Effector memory CD4-positive, alpha-beta T cell (primary cell): Measurements from ENCODE around the gene NLRP6.
"Not testable (repeated sequence)": the region's sequence is repeated elsewhere in the genome, so short reads cannot be mapped to it uniquely, and the experiment has no call there.

ENCODE experiments used
- DNase-seq, 3 donors: peaks; one replicate each; pipeline ENCODE4 v3.0.0-alpha.2; 2020
- H3K27ac ChIP-seq: 2 replicates; pipeline ENCODE4 v1.7.0; 2013; ENCODE audit warnings: mild to moderate bottlenecking, low read length, moderate library complexity; ENCODE audit not compliant: insufficient read depth, poor library complexity, severe bottlenecking
- H3K27me3 ChIP-seq: replicated peaks from 2 replicates; pipeline ENCODE4 v1.7.0; 2013; ENCODE audit warnings: mild to moderate bottlenecking, low read length; ENCODE audit not compliant: insufficient read depth, control insufficient read depth, poor library complexity, severe bottlenecking
- H3K36me3 ChIP-seq: 2 replicates; pipeline ENCODE4 v1.7.0; 2013; ENCODE audit warnings: mild to moderate bottlenecking, low read length, moderate library complexity; ENCODE audit not compliant: control insufficient read depth, insufficient read depth
- H3K4me1 ChIP-seq: 2 replicates; pipeline ENCODE4 v1.7.0; 2013; ENCODE audit warnings: low read length, mild to moderate bottlenecking; ENCODE audit not compliant: control insufficient read depth, insufficient read depth, poor library complexity, severe bottlenecking
- H3K4me3 ChIP-seq: 2 replicates; pipeline ENCODE4 v1.7.0; 2013; ENCODE audit warnings: low read length, low read depth, mild to moderate bottlenecking; ENCODE audit not compliant: insufficient read depth, poor library complexity, severe bottlenecking
- H3K9me3 ChIP-seq: 2 replicates; pipeline ENCODE4 v1.7.0; 2013; ENCODE audit warnings: mild to moderate bottlenecking, low read length, moderate library complexity; ENCODE audit not compliant: control insufficient read depth

The NLRP6 gene

GRCh38 chr11:255176-255575, 23.0 kb upstream of the NLRP6 start:
- H3K27me3 ChIP-seq: no peaks in the 10 kb centered on the region
- no peaks in the 10 kb centered on the region for H3K4me1 ChIP-seq
- H3K36me3 ChIP-seq: peaks cover 29% of the 10 kb centered on the region
- no peak overlapping the region for H3K27ac ChIP-seq
- H3K4me3 ChIP-seq: no peak overlapping the region
- no peaks in the 10 kb centered on the region for H3K9me3 ChIP-seq
- no peak for DNase-seq

GRCh38 chr11:255816-256215, 22.4 kb upstream of the NLRP6 start:
- no peak overlapping the region for H3K27ac ChIP-seq
- DNase-seq: no peak
- no peaks in the 10 kb centered on the region for H3K4me1 ChIP-seq
- H3K9me3 ChIP-seq: no peaks in the 10 kb centered on the region
- no peaks in the 10 kb centered on the region for H3K27me3 ChIP-seq
- peaks cover 24% of the 10 kb centered on the region for H3K36me3 ChIP-seq
- H3K4me3 ChIP-seq: no peak overlapping the region

GRCh38 chr11:256952-257737, 21.1 kb upstream of the NLRP6 start:
- DNase-seq: no peak
- Histone ChIP-seq H3K27me3 (no peaks in the 10 kb centered on the region), H3K9me3 (no peaks in the 10 kb centered on the region), H3K27ac (no peak overlapping the region), H3K4me1 (no peaks in the 10 kb centered on the region), H3K36me3 (peaks cover 12% of the 10 kb centered on the region), H3K4me3 (no peak overlapping the region)

GRCh38 chr11:257766-258493, 20.3 kb upstream of the NLRP6 start:
- Histone ChIP-seq H3K27me3 (no peaks in the 10 kb centered on the region), H3K9me3 (no peaks in the 10 kb centered on the region), H3K36me3 (peaks cover 4% of the 10 kb centered on the region), H3K4me3 (no peak overlapping the region), H3K4me1 (no peaks in the 10 kb centered on the region), H3K27ac (no peak overlapping the region)
- no peak for DNase-seq

GRCh38 chr11:259413-259812, 18.8 kb upstream of the NLRP6 start:
- Histone ChIP-seq H3K27me3 (no peaks in the 10 kb centered on the region), H3K9me3 (no peaks in the 10 kb centered on the region), H3K36me3 (no peaks in the 10 kb centered on the region), H3K4me1 (no peaks in the 10 kb centered on the region), H3K27ac (no peak overlapping the region), H3K4me3 (no peak overlapping the region)
- DNase-seq: no peak

GRCh38 chr11:261624-262023, 16.6 kb upstream of the NLRP6 start:
- Histone ChIP-seq H3K27me3 (no peaks in the 10 kb centered on the region), H3K4me1 (no peaks in the 10 kb centered on the region), H3K9me3 (no peaks in the 10 kb centered on the region), H3K36me3 (no peaks in the 10 kb centered on the region), H3K27ac (no peak overlapping the region), H3K4me3 (no peak overlapping the region)
- no peak for DNase-seq

GRCh38 chr11:266676-267439, 11.3 kb upstream of the NLRP6 start:
- peak overlapping the region; percentile 72 for H3K27ac ChIP-seq
- peak in 1 of 3 donors; percentile 41 for DNase-seq
- no peak overlapping the region for H3K4me3 ChIP-seq
- no peaks in the 10 kb centered on the region for H3K27me3 ChIP-seq
- no peaks in the 10 kb centered on the region for H3K36me3 ChIP-seq
- H3K4me1 ChIP-seq: peaks cover 22% of the 10 kb centered on the region
- no peaks in the 10 kb centered on the region for H3K9me3 ChIP-seq

GRCh38 chr11:267491-267994, 10.7 kb upstream of the NLRP6 start:
- DNase-seq: peak; percentile 45 to 61 (median 52)
- Histone ChIP-seq H3K4me3 (peak overlapping the region; percentile 31), H3K27ac (peak overlapping the region; percentile 79)

GRCh38 chr11:268716-269145, 9.5 kb upstream of the NLRP6 start:
- peak overlapping the region; percentile 79 for H3K27ac ChIP-seq
- peaks cover 22% of the 10 kb centered on the region for H3K4me1 ChIP-seq
- not testable (repeated sequence) for H3K9me3 ChIP-seq, H3K36me3 ChIP-seq, H3K27me3 ChIP-seq
- DNase-seq: peak; percentile 38 to 61 (median 42)
- H3K4me3 ChIP-seq: peak overlapping the region; percentile 31

More at GRCh38 chr11:267491-267994, 10.7 kb upstream of the NLRP6 start:
- peaks cover 22% of the 10 kb centered on the region for H3K4me1 ChIP-seq
- H3K27me3 ChIP-seq: no peaks in the 10 kb centered on the region
- no peaks in the 10 kb centered on the region for H3K36me3 ChIP-seq
- no peaks in the 10 kb centered on the region for H3K9me3 ChIP-seq
